Subcutaneous abdominal adipose tissue (tissue), 5 donors: ENCODE data around the gene HGS.

Experiments
- H3K27ac ChIP-seq: one replicate; pipeline ENCODE4 v1.7.0; 2013; ENCODE audit warnings: low read depth, mild to moderate bottlenecking, inconsistent platforms, low read length, moderate library complexity
- H3K27me3 ChIP-seq, 5 donors: one replicate each; pipeline ENCODE4 v1.7.0; 2013; ENCODE audit warnings: low read length in 5 of 5, inconsistent platforms in 1 of 5; ENCODE audit not compliant: control insufficient read depth in 5 of 5, insufficient read depth in 4 of 5
- H3K36me3 ChIP-seq, 5 donors: one replicate each; pipeline ENCODE4 v1.7.0; 2013; ENCODE audit warnings: low read length in 5 of 5; ENCODE audit not compliant: control insufficient read depth in 5 of 5, insufficient read depth in 5 of 5
- H3K4me1 ChIP-seq, 5 donors: one replicate each; pipeline ENCODE4 v1.7.0; 2013; ENCODE audit warnings: low read length in 5 of 5, mild to moderate bottlenecking in 3 of 5, moderate library complexity in 1 of 5; ENCODE audit not compliant: control insufficient read depth in 5 of 5, insufficient read depth in 5 of 5
- H3K4me3 ChIP-seq, 5 donors: one replicate each; pipeline ENCODE4 v1.7.0; 2013; ENCODE audit warnings: low read length in 5 of 5, low read depth in 1 of 5
- H3K9ac ChIP-seq, 5 donors: one replicate each; pipeline ENCODE4 v1.7.0; 2013; ENCODE audit warnings: low read length in 5 of 5, mild to moderate bottlenecking in 4 of 5, moderate library complexity in 3 of 5
- H3K9me3 ChIP-seq, 5 donors: one replicate each; pipeline ENCODE4 v1.7.0; 2013; ENCODE audit warnings: low read length in 5 of 5; ENCODE audit not compliant: control insufficient read depth in 5 of 5
- donor health status: healthy.
- donor health status: healthy.
- donor health status: healthy.
- donor health status: healthy.
- donor health status: healthy.

HGS gene

GRCh38 chr17:81741049-81741593 is 57.3 kb downstream of the HGS start:
- peaks cover 0 to 11% (median 5%) of the 10 kb centered on the region in 5 donors for H3K4me1 ChIP-seq
- no peak overlapping the region for H3K9ac ChIP-seq
- no peaks in the 10 kb centered on the region for H3K9me3 ChIP-seq
- no peak overlapping the region for H3K27ac ChIP-seq
- H3K36me3 ChIP-seq: no peaks in the 10 kb centered on the region
- peaks cover 3 to 16% (median 6%) of the 10 kb centered on the region in 5 donors for H3K27me3 ChIP-seq
- H3K4me3 ChIP-seq: no peak overlapping the region

DNA sequence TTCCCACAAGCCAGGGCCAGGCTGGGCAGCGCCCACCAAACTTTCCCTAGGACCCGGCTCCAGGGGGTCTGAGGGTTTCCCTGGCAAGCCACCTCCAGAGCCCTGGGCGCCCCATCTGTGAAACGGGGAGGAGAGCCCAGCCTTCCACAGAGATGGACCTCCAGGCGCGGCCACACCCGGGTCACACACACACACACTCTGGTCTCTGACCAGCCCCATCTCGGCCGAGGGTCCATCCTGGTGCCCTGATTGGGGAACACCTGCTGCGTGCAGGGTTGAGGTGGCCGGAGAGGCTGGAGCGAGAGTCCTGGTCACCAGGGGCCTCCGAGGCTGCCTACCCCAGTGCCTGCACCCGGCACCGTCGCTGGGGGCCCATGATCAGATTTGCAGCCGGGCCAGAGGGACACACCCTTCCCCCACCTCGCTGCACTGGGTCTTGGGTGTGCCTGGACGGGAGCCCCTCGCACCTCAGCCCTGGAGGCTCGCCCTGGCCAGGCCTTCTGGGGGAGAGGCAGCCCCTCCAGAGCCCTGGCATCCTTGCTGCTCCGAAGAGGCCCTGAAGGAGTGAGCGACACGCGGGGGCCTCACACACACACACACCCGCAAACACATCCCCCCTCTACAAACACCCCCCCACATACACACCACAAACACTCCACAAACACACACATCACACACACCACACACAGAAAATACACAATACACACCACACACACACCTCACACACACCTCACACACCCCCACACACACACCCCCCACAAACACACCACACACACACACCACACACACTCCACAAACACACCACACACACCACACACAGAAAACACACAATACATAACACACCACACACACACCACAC is 58.0 kb downstream of the HGS start:
- Histone ChIP-seq H3K27ac (no peak overlapping the region), H3K9ac (no peak overlapping the region), H3K36me3 (no peaks in the 10 kb centered on the region)

More for the DNA sequence above, 58.0 kb downstream of the HGS start:
- Histone ChIP-seq H3K27me3 (peaks cover 3 to 15% (median 6%) of the 10 kb centered on the region in 5 donors), H3K4me1 (peaks cover 0 to 10% (median 5%) of the 10 kb centered on the region in 5 donors), H3K4me3 (no peak overlapping the region), H3K9me3 (no peaks in the 10 kb centered on the region)
